Airway epithelial cell (primary cell): ENCODE data around the gene FOXI2. TPM values are rescaled to one million over a fixed set of nuclear protein-coding genes. Genes with fewer than 3 reads are reported as not detected.

ENCODE experiments used
- total RNA-seq: library from RNA; depleted of rRNA; stranded (reverse); fragments of >200 nt; gene quantifications from 2 replicates; pipeline ENCODE4 v1.2.3, GENCODE V29; 2015

The FOXI2 gene
- total RNA-seq = not detected in 2 replicates

GRCh38 chr10:127736915-127737562, at the start of gene FOXI2:
FOXI2 (plus strand) TSS chr10:127737185; CDS start chr10:127737274, 89 bp downstream.

Other genes with a start within 250 kb of the FOXI2 start
- not detected in 2 replicates for gene NPS, start 187.9 kb upstream of the FOXI2 start, total RNA-seq
- gene CLRN3, start 155.8 kb downstream of the FOXI2 start, total RNA-seq = not detected in 2 replicates
- gene PTPRE, start 169.9 kb downstream of the FOXI2 start, total RNA-seq = 11.1 and 20.5 TPM in 2 replicates